ENCODE results near the gene DNM3. TPM values are rescaled to one million over a fixed set of nuclear protein-coding genes. Genes with fewer than 3 reads are reported as not detected.
"Not testable (repeated sequence)": the region's sequence is repeated elsewhere in the genome, so short reads cannot be mapped to it uniquely, and the experiment has no call there.

The DNM3 gene
- total and polyA plus RNA-seq, 10 of the 15 experiments (the other 5 are each of a cell fraction or from before 2014, with no cell fraction given), result 0.03 to 1.5 (median 0.08) TPM; not detected in 3

GRCh38 chr1:172071746-172072145 lies 230.4 kb downstream of the DNM3 start (continued):
- no peak for TF ChIP-seq PBX3 (IDR thresholded peaks at IDR 0.05; ENCODE audit: insufficient replicate concordance, low read depth, low read length)
- TF ChIP-seq POLR2AphosphoS5 (IDR thresholded peaks at IDR 0.05; ENCODE audit: low read length), result no peak
- TF ChIP-seq JUNB (IDR thresholded peaks at IDR 0.05), result no peak
- TF ChIP-seq HCFC1 (IDR thresholded peaks at IDR 0.05; ENCODE audit: low read length), result no peak
- no peak for TF ChIP-seq E4F1 (IDR thresholded peaks at IDR 0.05; ENCODE audit: borderline replicate concordance, partially characterized antibody)
- TF ChIP-seq TAF1 (IDR thresholded peaks at IDR 0.05; ENCODE audit: borderline replicate concordance, low read depth, low read length), result no peak

DNA sequence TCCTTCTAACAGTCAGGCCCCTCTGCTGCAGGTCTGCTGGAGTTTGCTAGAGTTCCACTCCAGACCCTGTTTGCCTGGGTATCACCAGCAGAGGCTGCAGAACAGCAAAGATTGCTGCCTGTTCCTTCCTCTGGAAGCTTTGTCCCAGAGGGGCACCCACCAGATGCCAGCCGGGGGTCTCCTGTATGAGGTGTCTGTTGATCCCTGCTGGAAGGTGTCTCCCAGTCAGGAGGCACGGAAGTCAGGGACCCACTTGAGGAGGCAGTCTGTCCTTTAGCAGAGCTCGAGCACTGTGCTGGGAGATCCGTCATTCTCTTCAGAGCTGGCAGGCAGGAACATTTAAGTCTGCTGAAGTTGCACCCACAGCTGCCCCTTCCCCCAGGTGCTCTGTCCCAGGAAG lies 238.6 kb downstream of the DNM3 start:
- RAD21 ChIA-PET (ENCODE audit: unreplicated experiment); H3K79me2 ChIP-seq (ENCODE audit: control insufficient read depth, insufficient read depth, low read length); H3K36me3 ChIP-seq (ENCODE audit: control insufficient read depth in 2 of 2, insufficient read depth in 2 of 2, low read length in 1 of 2); ATAC-seq; H3K9me3 ChIP-seq (replicated peaks; ENCODE audit: control insufficient read depth, insufficient read depth, low read length); H3K27ac ChIP-seq (ENCODE audit: control insufficient read depth, insufficient read depth); H2AFZ ChIP-seq (ENCODE audit: control insufficient read depth, low read depth, low read length); DNase-seq (ENCODE audit: low read depth, low spot score); H3K27me3 ChIP-seq (replicated peaks in 1 of 2; ENCODE audit: control insufficient read depth in 2 of 2, insufficient read depth in 2 of 2, low read length in 1 of 2); H3K9ac ChIP-seq (ENCODE audit: control insufficient read depth, insufficient read depth, low read length); H3K4me1 ChIP-seq (ENCODE audit: control insufficient read depth, insufficient read depth, low read length); intact Hi-C loops (cut with micrococcal nuclease; ENCODE audit: unreplicated experiment); H4K20me1 ChIP-seq (ENCODE audit: control insufficient read depth, insufficient read depth); POLR2A ChIA-PET; BruUV-seq (replicated peaks); in situ Hi-C loops (cut with MboI); FAIRE-seq; H3K4me3 ChIP-seq; H3K4me2 ChIP-seq (ENCODE audit: control insufficient read depth, insufficient read depth): not testable (repeated sequence)
- ChIA-PET SMC1A (ENCODE audit: uncharacterized antibody, unreplicated experiment) (interaction anchor here (1.1 kb wide), 1 partner anchor 15 kb away, joined by 3 read pairs; no protein-coding TSS in a partner anchor), CTCF (interaction anchor here (0.9 kb wide), 1 partner anchor 9 kb away, joined by 4 read pairs; no protein-coding TSS in a partner anchor)
- 43% methylated on average over 4 of the region's 4 CpGs for WGBS (ENCODE audit: insufficient coverage, insufficient replicate concordance, low lambda C conversion rate, missing lambda C conversion rate)

All from GM12878 (cell line).